IMR-90 (cell line): ENCODE measurements around the gene PSMG3. TPM values are rescaled to one million over a fixed set of nuclear protein-coding genes. Genes with fewer than 3 reads are reported as not detected.
A peak's percentile ranks its signal among the peaks of the same experiment; 100 is the strongest.

Experiments used
- ATAC-seq: fragments of 200-7000 bp; cut with Tn5 transposase; 2 replicates; pipeline ENCODE4 v1.9.1; 2020; ENCODE audit warnings: low read depth, mild to moderate bottlenecking, moderate library complexity
- BruUV-seq: library from RNA; stranded (reverse); fragments of 400-500 nt; replicated peaks from 2 replicates; lab custom pipeline; 2021; lab: Mats Ljungman, UMichigan
- CTCF ChIA-PET: fragments of 300-600 bp; formaldehyde crosslinking; extraction: SDS; loops from one replicate; lab custom pipeline; 2021; ENCODE audit warnings: antibody characterized with exemption; lab: Yijun Ruan, JAX
- POLR2A ChIA-PET: fragments of 300-600 bp; sonication (Branson Sonifier 250); formaldehyde crosslinking; loops from one replicate; lab custom pipeline; 2022; ENCODE audit warnings: antibody characterized with exemption; ENCODE audit not compliant: unreplicated experiment; lab: Charles Lee
- DNase-seq: peaks from one replicate; pipeline ENCODE4 v3.0.0; 2013
- H2AFZ ChIP-seq: replicated peaks from 2 replicates; pipeline ENCODE3; 2013; ENCODE audit warnings: low read length, mild to moderate bottlenecking; ENCODE audit not compliant: poor library complexity
- H2AK5ac ChIP-seq: 2 replicates; pipeline ENCODE4 v1.6.1; 2013; ENCODE audit warnings: low read depth, low read length, inconsistent platforms
- H2AK9ac ChIP-seq: replicated peaks from 2 replicates; pipeline ENCODE3; 2013; ENCODE audit warnings: mild to moderate bottlenecking, low read depth, low read length, moderate library complexity; ENCODE audit not compliant: poor library complexity
- H2BK120ac ChIP-seq: 2 replicates; pipeline ENCODE4 v1.6.1; 2013; ENCODE audit warnings: low read depth, low read length, inconsistent platforms
- H2BK15ac ChIP-seq: 3 replicates; pipeline ENCODE4 v1.6.1; 2013; ENCODE audit warnings: low read depth, low read length, inconsistent platforms
- H2BK20ac ChIP-seq: 2 replicates; pipeline ENCODE4 v1.6.1; 2013; ENCODE audit warnings: low read depth, mild to moderate bottlenecking, inconsistent platforms, low read length, moderate library complexity
- H2BK5ac ChIP-seq: 2 replicates; pipeline ENCODE4 v1.6.1; 2013; ENCODE audit warnings: mild to moderate bottlenecking, low read depth, low read length, inconsistent platforms; ENCODE audit not compliant: poor library complexity, severe bottlenecking
- H3K14ac ChIP-seq: replicated peaks from 2 replicates; pipeline ENCODE4 v1.6.1; 2013; ENCODE audit warnings: low read depth, low read length, inconsistent platforms
- H3K18ac ChIP-seq: 2 replicates; pipeline ENCODE4 v1.6.1; 2013; ENCODE audit warnings: low read depth, low read length, control low read depth
- H3K23ac ChIP-seq: 2 replicates; pipeline ENCODE4 v1.6.1; 2013; ENCODE audit warnings: low read depth, low read length, inconsistent platforms
- H3K27ac ChIP-seq: 2 replicates; pipeline ENCODE4 v1.5.1; 2013; ENCODE audit warnings: mild to moderate bottlenecking, control low read depth, low read length; ENCODE audit not compliant: insufficient read depth
- H3K27me3 ChIP-seq: 2 replicates; pipeline ENCODE4 v1.6.1; 2013; ENCODE audit warnings: low read length; ENCODE audit not compliant: control insufficient read depth, insufficient read depth
- H3K36me3 ChIP-seq: 2 replicates; pipeline ENCODE4 v1.6.1; 2013; ENCODE audit warnings: low read length, mixed read lengths; ENCODE audit not compliant: control insufficient read depth, insufficient read depth
- H3K4ac ChIP-seq: 2 replicates; pipeline ENCODE4 v1.6.1; 2013; ENCODE audit warnings: low read depth, low read length, inconsistent platforms
- H3K4me1 ChIP-seq: 2 replicates; pipeline ENCODE4 v1.6.1; 2013; ENCODE audit warnings: low read length, mixed read lengths; ENCODE audit not compliant: control insufficient read depth, insufficient read depth
- H3K4me2 ChIP-seq: 2 replicates; pipeline ENCODE4 v1.6.1; 2013; ENCODE audit warnings: low read depth, mild to moderate bottlenecking, control low read depth, low read length, moderate library complexity
- H3K4me3 ChIP-seq: 2 replicates; pipeline ENCODE4 v1.5.1; 2013; ENCODE audit warnings: low read depth, mild to moderate bottlenecking, control low read depth, low read length, moderate library complexity; ENCODE audit not compliant: insufficient read depth
- H3K56ac ChIP-seq: 2 replicates; pipeline ENCODE4 v1.6.1; 2013; ENCODE audit warnings: low read length, inconsistent platforms; ENCODE audit not compliant: insufficient read depth; ENCODE audit errors: extremely low read depth
- H3K79me1 ChIP-seq, 2 experiments: 2 replicates each; pipeline ENCODE4 v1.6.1; 2013; ENCODE audit warnings: low read length in 2 of 2, inconsistent platforms in 1 of 2, low read depth in 1 of 2
- H3K9ac ChIP-seq: 2 replicates; pipeline ENCODE4 v1.6.1; 2013; ENCODE audit warnings: low read depth, low read length, control low read depth
- H3K9me1 ChIP-seq: 2 replicates; pipeline ENCODE4 v1.6.1; 2013; ENCODE audit warnings: low read length, inconsistent platforms; ENCODE audit not compliant: insufficient read depth
- H3K9me3 ChIP-seq: 2 replicates; pipeline ENCODE4 v1.6.1; 2013; ENCODE audit warnings: low read length; ENCODE audit not compliant: control insufficient read depth, insufficient read depth
- H4K20me1 ChIP-seq: 2 replicates; pipeline ENCODE4 v1.6.1; 2013; ENCODE audit warnings: low read length, inconsistent platforms; ENCODE audit not compliant: insufficient read depth
- H4K5ac ChIP-seq: 2 replicates; pipeline ENCODE4 v1.6.1; 2013; ENCODE audit warnings: mild to moderate bottlenecking, low read depth, low read length, control low read depth
- H4K8ac ChIP-seq, 2 experiments: 2 replicates each; pipeline ENCODE4 v1.6.1; 2013; ENCODE audit warnings: low read depth in 2 of 2, low read length in 2 of 2, control low read depth in 1 of 2, inconsistent platforms in 1 of 2
- H4K91ac ChIP-seq: 2 replicates; pipeline ENCODE4 v1.6.1; 2013; ENCODE audit warnings: low read depth, low read length, inconsistent platforms; ENCODE audit not compliant: insufficient read depth
- CEBPB ChIP-seq: IDR thresholded peaks from 2 replicates; pipeline ENCODE4 v1.6.1; 2012; ENCODE audit warnings: low read depth, low read length, improper control_type of control experiment
- CHD1 ChIP-seq: IDR thresholded peaks from 2 replicates; pipeline ENCODE4 v1.6.1; 2012; ENCODE audit warnings: low read depth, low read length, improper control_type of control experiment
- FOS ChIP-seq: fragments of 150-350 bp; IDR thresholded peaks from 2 replicates; pipeline ENCODE4 v1.6.1; 2016; ENCODE audit warnings: low read depth, low read length
- MAFK ChIP-seq: IDR thresholded peaks from 2 replicates; pipeline ENCODE4 v1.6.1; 2012; ENCODE audit warnings: low read depth, low read length, improper control_type of control experiment
- MAZ ChIP-seq: IDR thresholded peaks from 2 replicates; pipeline ENCODE4 v1.6.1; 2012; ENCODE audit warnings: low read depth, mild to moderate bottlenecking, low read length, improper control_type of control experiment, moderate library complexity, borderline replicate concordance
- MXI1 ChIP-seq: IDR thresholded peaks from 2 replicates; pipeline ENCODE4 v1.6.1; 2012; ENCODE audit warnings: low read depth, mild to moderate bottlenecking, low read length, moderate library complexity, borderline replicate concordance
- NFE2L2 ChIP-seq: fragments of 150-350 bp; IDR thresholded peaks from 2 replicates; pipeline ENCODE4 v1.6.1; 2016; ENCODE audit warnings: low read depth, mild to moderate bottlenecking, low read length
- RCOR1 ChIP-seq: IDR thresholded peaks from 2 replicates; pipeline ENCODE4 v1.6.1; 2012; ENCODE audit warnings: mild to moderate bottlenecking, low read length, improper control_type of control experiment; ENCODE audit not compliant: insufficient replicate concordance
- RFX5 ChIP-seq: IDR thresholded peaks from 2 replicates; pipeline ENCODE4 v1.8.0; 2012; ENCODE audit warnings: low read depth, mild to moderate bottlenecking, low read length, moderate library complexity
- SMC3 ChIP-seq: fragments of 150-350 bp; IDR thresholded peaks from 2 replicates; pipeline ENCODE4 v1.6.1; 2016; ENCODE audit warnings: low read depth, mild to moderate bottlenecking, antibody characterized with exemption, low read length, moderate library complexity
- USF2 ChIP-seq: fragments of 150-350 bp; IDR thresholded peaks from 2 replicates; pipeline ENCODE4 v1.6.1; 2017; ENCODE audit warnings: mild to moderate bottlenecking, antibody characterized with exemption, low read length, low read depth
- WGBS, 2 experiments: methylation state at CpG; one replicate each; pipeline versions ENCODE4 v1.1.5 to v1.1.7; 2013; ENCODE audit warnings: missing lambda C conversion rate in 2 of 2; ENCODE audit not compliant: insufficient read length in 1 of 2; ENCODE audit errors: extremely low coverage in 2 of 2; 5-methylcytosine and 5-hydroxymethylcytosine counted together
- dilution Hi-C: fragments of 300-500 bp; cut with HindIII; formaldehyde crosslinking; loops from one replicate; pipeline ENCODE4 v1.14.3; 2018; ENCODE audit warnings: low sequenced_read_pairs; ENCODE audit not compliant: unreplicated experiment
- in situ Hi-C: fragments of 300-500 bp; cut with MboI; formaldehyde crosslinking; loops from 3 replicates; pipeline ENCODE4 v1.14.3; 2019; ENCODE audit warnings: low sequenced_read_pairs, inconsistent platforms, mixed read lengths
- intact Hi-C: fragments of 100-400 bp; cut with micrococcal nuclease; formaldehyde crosslinking; loops from 2 replicates; pipeline ENCODE4 v1.10.0; 2022
- polyA plus RNA-seq, 3 experiments: library from polyadenylated mRNA; depleted of rRNA; stranded (reverse); fragments of >200 nt; gene quantifications; 2 replicates each; pipeline ENCODE4 v1.2.3, GENCODE V29; 2012; ENCODE audit warnings: low replicate concordance in 1 of 3
- total RNA-seq: library from RNA; depleted of rRNA; stranded (reverse); fragments of >200 nt; gene quantifications from 2 replicates; pipeline ENCODE4 v1.2.3, GENCODE V29; 2012
- TF ChIP-seq, protein P1 (sequence below): fragments of 150-350 bp; IDR thresholded peaks from 2 replicates; pipeline ENCODE4 v1.6.1; 2016; ENCODE audit warnings: low read depth, mild to moderate bottlenecking, low read length, moderate library complexity, borderline replicate concordance

PSMG3 gene
- total and polyA plus RNA-seq, 2 of the 4 experiments (the other 2 are of a cell fraction) = 37.3 to 54.1 TPM

GRCh38 chr7:1521456-1521855 lies 48.4 kb downstream of the PSMG3 start:
- Histone ChIP-seq H3K23ac (no peak overlapping the region), H2BK120ac (peak overlapping the region; percentile 23; the same call in 1 of the 2 replicates), H4K91ac (peak overlapping the region; percentile 25; the same call in 1 of the 2 replicates), H3K9me1 (no peaks in the 10 kb centered on the region), H3K27me3 (no peaks in the 10 kb centered on the region; the same call in 1 of the 2 replicates), H3K27ac (no peak overlapping the region), H3K36me3 (no peaks in the 10 kb centered on the region), H3K9me3 (peaks cover 10% of the 10 kb centered on the region), H3K9ac (no peak overlapping the region), H3K4me2 (no peak overlapping the region), H4K5ac (no peak overlapping the region), H2BK5ac (no peak overlapping the region), H3K4me1 (peaks cover 8% of the 10 kb centered on the region), H3K18ac (no peak overlapping the region), H2AK9ac (no peak overlapping the region), H3K79me1 (no peaks in the 10 kb centered on the region), H3K4me3 (no peak overlapping the region), H3K4ac (peak overlapping the region; percentile 35; the same call in 1 of the 2 replicates), H2AFZ (no peak overlapping the region), H2BK20ac (no peak overlapping the region), H3K56ac (no peak overlapping the region), H3K14ac (no peak overlapping the region), H2BK15ac (peak overlapping the region; percentile 21; the same call in 1 of the 3 replicates), H4K20me1 (no peaks in the 10 kb centered on the region), H2AK5ac (0 out of 2 replicates have a peak overlapping the region, but pooled peaks have one; percentile 73), H4K8ac (no peak overlapping the region)
- ChIA-PET CTCF (no interaction called here), POLR2A (no interaction called here)
- intact Hi-C loops (no loop called here), dilution Hi-C loops (no loop called here), in situ Hi-C loops (no loop called here)
- DNase-seq (no peak), ATAC-seq (no peak)
- BruUV-seq = no TSS peak
- no peak for TF ChIP-seq RFX5
- TF ChIP-seq RCOR1 = no peak
- TF ChIP-seq MAZ = no peak
- TF ChIP-seq, protein P1, sequence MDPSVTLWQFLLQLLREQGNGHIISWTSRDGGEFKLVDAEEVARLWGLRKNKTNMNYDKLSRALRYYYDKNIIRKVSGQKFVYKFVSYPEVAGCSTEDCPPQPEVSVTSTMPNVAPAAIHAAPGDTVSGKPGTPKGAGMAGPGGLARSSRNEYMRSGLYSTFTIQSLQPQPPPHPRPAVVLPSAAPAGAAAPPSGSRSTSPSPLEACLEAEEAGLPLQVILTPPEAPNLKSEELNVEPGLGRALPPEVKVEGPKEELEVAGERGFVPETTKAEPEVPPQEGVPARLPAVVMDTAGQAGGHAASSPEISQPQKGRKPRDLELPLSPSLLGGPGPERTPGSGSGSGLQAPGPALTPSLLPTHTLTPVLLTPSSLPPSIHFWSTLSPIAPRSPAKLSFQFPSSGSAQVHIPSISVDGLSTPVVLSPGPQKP = no peak
- TF ChIP-seq MXI1 = no peak
- no peak for TF ChIP-seq MAFK
- no peak for TF ChIP-seq CEBPB
- TF ChIP-seq CHD1 = no peak
- no peak for TF ChIP-seq SMC3
- no peak for TF ChIP-seq USF2
- no peak for TF ChIP-seq FOS
- no peak for TF ChIP-seq NFE2L2
- no CpG with 5 or more reads among the region's 11 CpGs for WGBS, 2 experiments
